GM23248 (cell line): Measurements from ENCODE around the gene HEXIM1. TPM values are rescaled to one million over a fixed set of nuclear protein-coding genes. Genes with fewer than 3 reads are reported as not detected.

Experiments
- DNase-seq: peaks from one replicate; pipeline ENCODE4 v3.0.0-alpha.2; 2015
- H2AFZ ChIP-seq: fragments of 200-600 bp; sonication (generic); 2 replicates; pipeline ENCODE4 v1.6.1; 2016; ENCODE audit warnings: antibody characterized with exemption
- H3F3A ChIP-seq: fragments of 200-600 bp; sonication (generic); 2 replicates; pipeline ENCODE4 v1.6.1; 2016; ENCODE audit warnings: mild to moderate bottlenecking, antibody characterized with exemption, mixed run types; ENCODE audit not compliant: insufficient read depth
- H3K27ac ChIP-seq: fragments of 200-600 bp; sonication (generic); 2 replicates; pipeline ENCODE4 v1.5.1; 2016; ENCODE audit warnings: mild to moderate bottlenecking
- H3K27me3 ChIP-seq: fragments of 200-600 bp; sonication (generic); replicated peaks from 2 replicates; pipeline ENCODE4 v1.6.1; 2016; ENCODE audit warnings: mild to moderate bottlenecking; ENCODE audit not compliant: insufficient read depth
- H3K36me3 ChIP-seq: fragments of 200-600 bp; sonication (generic); 2 replicates; pipeline ENCODE4 v1.6.1; 2016; ENCODE audit warnings: low read depth, mild to moderate bottlenecking
- H3K4me1 ChIP-seq: fragments of 200-600 bp; sonication (generic); 2 replicates; pipeline ENCODE4 v1.6.1; 2016; ENCODE audit warnings: mild to moderate bottlenecking; ENCODE audit not compliant: insufficient read depth
- H3K4me2 ChIP-seq: fragments of 200-600 bp; sonication (generic); one replicate; pipeline ENCODE4 v1.6.1; 2016; ENCODE audit warnings: mild to moderate bottlenecking; ENCODE audit not compliant: unreplicated experiment
- H3K4me3 ChIP-seq: fragments of 200-600 bp; sonication (generic); 2 replicates; pipeline ENCODE4 v1.5.1; 2016; ENCODE audit warnings: mild to moderate bottlenecking
- H3K79me2 ChIP-seq: fragments of 200-600 bp; sonication (generic); 2 replicates; pipeline ENCODE4 v1.6.1; 2016; ENCODE audit warnings: mild to moderate bottlenecking; ENCODE audit not compliant: insufficient read depth
- H3K9ac ChIP-seq: fragments of 200-600 bp; sonication (generic); 2 replicates; pipeline ENCODE4 v1.6.1; 2016; ENCODE audit warnings: mild to moderate bottlenecking
- H3K9me2 ChIP-seq: fragments of 200-600 bp; sonication (generic); 2 replicates; pipeline ENCODE4 v1.6.1; 2016; ENCODE audit warnings: mixed run types, mild to moderate bottlenecking, moderate library complexity; ENCODE audit not compliant: insufficient read depth
- H3K9me3 ChIP-seq: fragments of 200-600 bp; sonication (generic); one replicate; pipeline ENCODE4 v1.6.1; 2017; ENCODE audit warnings: low read depth
- H4K20me1 ChIP-seq: fragments of 200-600 bp; sonication (generic); 2 replicates; pipeline ENCODE4 v1.6.0; 2016; ENCODE audit not compliant: insufficient read depth
- EZH2 ChIP-seq: fragments of 200-600 bp; sonication (generic); IDR thresholded peaks from 2 replicates; pipeline ENCODE4 v1.6.1; 2018; ENCODE audit warnings: antibody characterized with exemption, mild to moderate bottlenecking; ENCODE audit not compliant: insufficient read depth, poor library complexity, severe bottlenecking
- EZH2phosphoT487 ChIP-seq: fragments of 200-600 bp; sonication (generic); IDR thresholded peaks from 2 replicates; pipeline ENCODE4 v1.6.1; 2018; ENCODE audit warnings: antibody characterized with exemption, moderate library complexity, mild to moderate bottlenecking, low read depth; ENCODE audit not compliant: insufficient read depth
- WGBS, 2 experiments: methylation state at CpG; one replicate each; pipeline ENCODE4 v1.1.6; 2015 to 2017; ENCODE audit warnings: low lambda C conversion rate in 2 of 2, low coverage in 1 of 2; ENCODE audit errors: missing lambda C conversion rate in 2 of 2; 5-methylcytosine and 5-hydroxymethylcytosine counted together
- in situ Hi-C: fragments of 300-500 bp; cut with MboI; formaldehyde crosslinking; loops from 2 replicates; pipeline ENCODE4 v1.15.0; 2020
- polyA plus RNA-seq: library from polyadenylated mRNA; unstranded; fragments of >200 nt; fragmentation: Nextera tagmentation; extraction: Ambion mirVana; gene quantifications from 2 replicates; pipeline ENCODE4 v1.2.1, GENCODE V29; 2016
- total RNA-seq: library from RNA; depleted of rRNA; stranded (reverse); fragments of >200 nt; shearing (Covaris generic); gene quantifications from 2 replicates; pipeline ENCODE4 v1.2.3, GENCODE V29; 2014

HEXIM1 gene
- total and polyA plus RNA-seq, 2 experiments from 2014 or later, result 10.6 to 16.2 TPM

- Histone ChIP-seq H4K20me1 (no peaks in the 10 kb centered on the region; the same call in 1 of the 2 replicates), H3K27ac (no peak overlapping the region), H3F3A (0 out of 2 replicates have a peak, but pooled peaks cover 8% of the 10 kb centered on the region), H3K4me1 (0 out of 2 replicates have a peak, but pooled peaks cover 7% of the 10 kb centered on the region), H2AFZ (no peak overlapping the region), H3K4me3 (no peak overlapping the region), H3K4me2 (no peak overlapping the region), H3K36me3 (peaks cover 29% of the 10 kb centered on the region), H3K79me2 (no peaks in the 10 kb centered on the region), H3K27me3 (no peaks in the 10 kb centered on the region), H3K9ac (no peak overlapping the region), H3K9me2 (no peaks in the 10 kb centered on the region), H3K9me3 (no peaks in the 10 kb centered on the region)
- TF ChIP-seq EZH2 (no peak), EZH2phosphoT487 (no peak)
- 84 to 86% methylated on average over 6 of the region's 6 CpGs for WGBS, 2 experiments
- no peak for DNase-seq
- in situ Hi-C loops, result no loop called here
Observed at GRCh38 chr17:45104497-45104896, 43.8 kb upstream of the HEXIM1 start.

- Histone ChIP-seq H2AFZ (no peak overlapping the region), H4K20me1 (no peaks in the 10 kb centered on the region), H3F3A (0 out of 2 replicates have a peak, but pooled peaks cover 8% of the 10 kb centered on the region), H3K4me1 (0 out of 2 replicates have a peak, but pooled peaks cover 7% of the 10 kb centered on the region), H3K36me3 (peaks cover 23% of the 10 kb centered on the region), H3K9me2 (no peaks in the 10 kb centered on the region), H3K9me3 (no peaks in the 10 kb centered on the region), H3K27ac (no peak overlapping the region), H3K4me3 (no peak overlapping the region), H3K4me2 (no peak overlapping the region), H3K9ac (no peak overlapping the region), H3K27me3 (no peaks in the 10 kb centered on the region), H3K79me2 (no peaks in the 10 kb centered on the region)
- TF ChIP-seq EZH2 (no peak), EZH2phosphoT487 (no peak)
- 73 to 83% methylated on average over 14 to 17 of the region's 17 CpGs for WGBS, 2 experiments
- no peak for DNase-seq
- in situ Hi-C loops, result no loop called here
Observed at GRCh38 chr17:45104907-45105624, 43.2 kb upstream of the HEXIM1 start.

GRCh38 chr17:45106096-45106495 is 42.2 kb upstream of the HEXIM1 start:
- Histone ChIP-seq H3F3A (peaks cover 12% of the 10 kb centered on the region), H3K27ac (no peak overlapping the region), H3K9ac (no peak overlapping the region), H3K27me3 (no peaks in the 10 kb centered on the region), H4K20me1 (no peaks in the 10 kb centered on the region), H3K9me2 (no peaks in the 10 kb centered on the region), H3K36me3 (peaks cover 20% of the 10 kb centered on the region), H3K9me3 (no peaks in the 10 kb centered on the region), H2AFZ (no peak overlapping the region), H3K4me1 (0 out of 2 replicates have a peak, but pooled peaks cover 7% of the 10 kb centered on the region), H3K4me3 (no peak overlapping the region), H3K4me2 (no peak overlapping the region), H3K79me2 (no peaks in the 10 kb centered on the region)
- in situ Hi-C loops, result no loop called here
- TF ChIP-seq EZH2 (no peak), EZH2phosphoT487 (no peak)
- no peak for DNase-seq
- 57 to 59% methylated on average over 5 of the region's 5 CpGs for WGBS, 2 experiments

GRCh38 chr17:45106582-45106981 is 41.7 kb upstream of the HEXIM1 start:
- H3K4me1 ChIP-seq, result 0 out of 2 replicates have a peak, but pooled peaks cover 6% of the 10 kb centered on the region
- peaks cover 20% of the 10 kb centered on the region for H3K36me3 ChIP-seq
- WGBS, 2 experiments, result 82 to 83% methylated on average over 5 of the region's 5 CpGs

More at GRCh38 chr17:45106582-45106981, 41.7 kb upstream of the HEXIM1 start:
- DNase-seq, result no peak
- TF ChIP-seq EZH2phosphoT487, result no peak
- TF ChIP-seq EZH2, result no peak
- in situ Hi-C loops, result no loop called here
- Histone ChIP-seq H4K20me1 (no peaks in the 10 kb centered on the region), H3K9ac (no peak overlapping the region), H3K27ac (no peak overlapping the region), H3K27me3 (no peaks in the 10 kb centered on the region), H2AFZ (no peak overlapping the region), H3K9me3 (no peaks in the 10 kb centered on the region), H3K9me2 (no peaks in the 10 kb centered on the region), H3K4me2 (no peak overlapping the region), H3F3A (peaks cover 16% of the 10 kb centered on the region), H3K79me2 (no peaks in the 10 kb centered on the region), H3K4me3 (no peak overlapping the region)
